K562 (cell line): ENCODE results near the gene SAMD13. TPM values are rescaled to one million over a fixed set of nuclear protein-coding genes. Genes with fewer than 3 reads are reported as not detected.

Source experiments
- BRF2 ChIP-seq: IDR thresholded peaks from 3 replicates; pipeline ENCODE4 v1.6.1; 2011; ENCODE audit warnings: borderline replicate concordance, mild to moderate bottlenecking; ENCODE audit not compliant: insufficient read length, insufficient read depth
- CBX5 ChIP-seq: IDR thresholded peaks from 2 replicates; pipeline ENCODE4 v1.6.1; 2014; ENCODE audit warnings: low read depth, borderline replicate concordance
- CHD2 ChIP-seq: IDR thresholded peaks from 2 replicates; pipeline ENCODE4 v1.6.1; 2011; ENCODE audit warnings: low read depth, low read length
- DMBX1 ChIP-seq: fragments of 250-450 bp; sonication (Bioruptor Pico); IDR thresholded peaks from 2 replicates; pipeline ENCODE4 v1.8.0; 2022; ENCODE audit warnings: inconsistent platforms, mild to moderate bottlenecking, moderate library complexity, borderline replicate concordance
- FOXJ2 ChIP-seq: fragments of 200-800 bp; sonication (Bioruptor generic); IDR thresholded peaks from 2 replicates; pipeline ENCODE4 v1.6.1; 2016; ENCODE audit warnings: missing genetic modification characterization, missing compliant biosample characterization
- HDAC3 ChIP-seq: fragments of 450-650 bp; IDR thresholded peaks from 2 replicates; pipeline ENCODE4 v1.6.1; 2018; ENCODE audit warnings: borderline replicate concordance, mild to moderate bottlenecking, moderate library complexity; ENCODE audit not compliant: partially characterized antibody
- HDGF ChIP-seq: fragments of 450-650 bp; IDR thresholded peaks from 2 replicates; pipeline ENCODE4 v1.6.1; 2016
- HES1 ChIP-seq: fragments of 450-650 bp; IDR thresholded peaks from 2 replicates; pipeline ENCODE4 v1.6.1; 2016; ENCODE audit warnings: low read depth, mild to moderate bottlenecking, moderate library complexity
- HMG20B ChIP-seq: fragments of 250-450 bp; sonication (Bioruptor Pico); IDR thresholded peaks from 2 replicates; pipeline ENCODE4 v1.5.0; 2021; ENCODE audit warnings: mild to moderate bottlenecking
- MCM5 ChIP-seq: fragments of 450-650 bp; IDR thresholded peaks from 2 replicates; pipeline ENCODE4 v1.6.1; 2016; ENCODE audit warnings: low read depth
- MXI1 ChIP-seq: IDR thresholded peaks from 2 replicates; pipeline ENCODE4 v1.6.1; 2011; ENCODE audit warnings: low read depth, mild to moderate bottlenecking, improper control_type of control experiment, low read length
- NKRF ChIP-seq: fragments of 450-650 bp; IDR thresholded peaks from 2 replicates; pipeline ENCODE4 v1.6.1; 2016; ENCODE audit warnings: borderline replicate concordance
- PTRF ChIP-seq: fragments of 450-650 bp; IDR thresholded peaks from 2 replicates; pipeline ENCODE4 v1.6.1; 2016; ENCODE audit warnings: mild to moderate bottlenecking, missing genetic modification characterization, missing compliant biosample characterization
- SAP30 ChIP-seq: fragments of 200-600 bp; sonication (generic); IDR thresholded peaks from 2 replicates; pipeline ENCODE4 v1.6.1; 2012; ENCODE audit warnings: borderline replicate concordance, low read depth, mild to moderate bottlenecking, moderate library complexity, low read length, control low read depth, inconsistent platforms; ENCODE audit not compliant: insufficient read depth, poor library complexity, severe bottlenecking
- SIN3B ChIP-seq: fragments of 450-650 bp; IDR thresholded peaks from 2 replicates; pipeline ENCODE4 v1.6.1; 2017; ENCODE audit warnings: low read depth, mild to moderate bottlenecking, moderate library complexity
- SLC30A9 ChIP-seq: fragments of 250-450 bp; sonication (Bioruptor Pico); IDR thresholded peaks from 2 replicates; pipeline ENCODE4 v1.8.0; 2022; ENCODE audit warnings: mild to moderate bottlenecking, moderate library complexity
- SMAD3 ChIP-seq: fragments of 450-650 bp; formaldehyde crosslinking; conservative IDR thresholded peaks from 2 replicates; pipeline ENCODE4 v1.4.0; 2020; ENCODE audit warnings: mild to moderate bottlenecking
- SMAD4 ChIP-seq: fragments of 250-450 bp; sonication (Bioruptor Pico); conservative IDR thresholded peaks from 2 replicates; pipeline ENCODE4 v1.8.0; 2021; ENCODE audit warnings: inconsistent platforms, mild to moderate bottlenecking, moderate library complexity
- TAF1 ChIP-seq: IDR thresholded peaks from 2 replicates; pipeline ENCODE4 v1.6.1; 2011; ENCODE audit warnings: mild to moderate bottlenecking, low read length, moderate library complexity; ENCODE audit not compliant: insufficient read depth, control insufficient read depth, severe bottlenecking; ENCODE audit errors: extremely low read depth
- TCF7L2 ChIP-seq: fragments of 150-350 bp; IDR thresholded peaks from 2 replicates; pipeline ENCODE4 v1.6.1; 2016; ENCODE audit warnings: low read depth, mild to moderate bottlenecking, low read length, moderate library complexity
- TFAM ChIP-seq: fragments of 250-450 bp; sonication (Bioruptor Pico); conservative IDR thresholded peaks from 2 replicates; pipeline ENCODE4 v1.5.0; 2021; ENCODE audit warnings: mild to moderate bottlenecking, moderate library complexity
- ZC3H4 ChIP-seq: sonication (generic); formaldehyde crosslinking; IDR thresholded peaks from 2 replicates; pipeline ENCODE4 v1.9.0; 2021; ENCODE audit warnings: missing genetic modification reagents, borderline replicate concordance
- ZC3H8 ChIP-seq: fragments of 450-650 bp; IDR thresholded peaks from 2 replicates; pipeline ENCODE4 v1.6.1; 2017
- ZNF354B ChIP-seq: fragments of 250-450 bp; sonication (Bioruptor Pico); IDR thresholded peaks from 2 replicates; pipeline ENCODE4 v1.4.0; 2020
- ZNF41 ChIP-seq: fragments of 250-450 bp; sonication (Bioruptor Pico); conservative IDR thresholded peaks from 2 replicates; pipeline ENCODE4 v1.4.0; 2020; ENCODE audit warnings: mild to moderate bottlenecking
- ZNF431 ChIP-seq: sonication (generic); formaldehyde crosslinking; IDR thresholded peaks from 2 replicates; pipeline ENCODE4 v1.8.0; 2022; ENCODE audit warnings: mild to moderate bottlenecking, missing genetic modification reagents
- ZNF449 ChIP-seq: fragments of 250-450 bp; sonication (Bioruptor Pico); IDR thresholded peaks from 2 replicates; pipeline ENCODE4 v1.8.0; 2022; ENCODE audit warnings: moderate library complexity, mild to moderate bottlenecking, inconsistent platforms
- polyA plus RNA-seq, 8 experiments: library from polyadenylated mRNA; depleted of rRNA in 4 of 8; stranded (reverse) in 5 of 8; unstranded in 3 of 8; fragments of >200 nt; fragmentation: Nextera tagmentation in 2 of 8; fragmentation: Illumina TruSeq in 1 of 8; extraction: Ambion mirVana in 2 of 8; extraction: Trizol in 1 of 8; gene quantifications; 2 replicates each; pipeline versions ENCODE4 v1.2.1 to v1.2.3, GENCODE V29; 2011 to 2014; ENCODE audit warnings: inconsistent platforms in 1 of 8, missing spikeins in 1 of 8
- total RNA-seq, 7 experiments: library from RNA; depleted of rRNA in 6 of 7; stranded (reverse); fragments of >200 nt in 6 of 7; fragmentation: Illumina TruSeq in 2 of 7; extraction: Trizol in 2 of 7; gene quantifications; 2 replicates each; pipeline versions ENCODE4 v1.2.1 to v1.2.3, GENCODE V29; 2011 to 2021; ENCODE audit warnings: low replicate concordance in 1 of 7

Gene SAMD13
- total and polyA plus RNA-seq, 9 of the 15 experiments (the other 6 are each of a cell fraction or from before 2014, with no cell fraction given) = 0.78 to 2.7 (median 1.00) TPM

GRCh38 chr1:84382127-84382526, 80.6 kb downstream of the SAMD13 start (continued):
- TF ChIP-seq SIN3B (no peak), BRF2 (no peak), MXI1 (no peak), TAF1 (no peak), ZNF431 (CRISPR knock-in tag) (no peak), ZC3H4 (no peak), DMBX1 (CRISPR knock-in tag) (peak; percentile 64; the same call in 1 of the 2 replicates), HDAC3 (no peak), TCF7L2 (no peak), ZNF354B (CRISPR knock-in tag) (no peak), HDGF (no peak), TFAM (CRISPR knock-in tag) (no peak), HES1 (no peak), PTRF (tag) (0 out of 2 replicates have a peak, but pooled peaks have one; percentile 47), SLC30A9 (CRISPR knock-in tag) (no peak), CHD2 (no peak), HMG20B (CRISPR knock-in tag) (no peak), ZNF449 (CRISPR knock-in tag) (no peak), SAP30 (no peak), ZC3H8 (no peak), FOXJ2 (tag) (no peak), ZNF41 (CRISPR knock-in tag) (no peak; the same call in 1 of the 2 replicates), SMAD4 (CRISPR knock-in tag) (peak; percentile 73), CBX5 (no peak), SMAD3 (CRISPR knock-in tag) (peak; percentile 88), MCM5 (no peak), NKRF (no peak)
